Psoas muscle (tissue), 8 donors: Measurements from ENCODE around the gene IQGAP2. TPM values are rescaled to one million over a fixed set of nuclear protein-coding genes. Genes with fewer than 3 reads are reported as not detected.

ENCODE experiments used
- ATAC-seq, 4 donors: fragments of 200-7000 bp; cut with Tn5 transposase; one replicate each; pipeline ENCODE4 v1.9.1; 2020; ENCODE audit warnings: moderate library complexity in 3 of 4, mild to moderate bottlenecking in 2 of 4
- DNase-seq, 2 donors: peaks; one replicate each; pipeline ENCODE4 v3.0.0-alpha.2; 2020
- H3K27ac ChIP-seq: fragments of 200-600 bp; one replicate; pipeline ENCODE4 v1.8.0; 2022
- H3K27me3 ChIP-seq, 3 donors: fragments of 200-600 bp in 1 of 3; one replicate each; pipeline versions ENCODE4 v1.6.1 to v1.8.0; 2013 to 2022; ENCODE audit warnings: low read length in 2 of 3, mild to moderate bottlenecking in 2 of 3, moderate library complexity in 1 of 3; ENCODE audit not compliant: insufficient read depth in 3 of 3
- H3K36me3 ChIP-seq, 2 donors: fragments of 200-600 bp in 1 of 2; one replicate each; pipeline versions ENCODE4 v1.6.1 to v1.8.0; 2013 to 2022; ENCODE audit warnings: low read depth in 1 of 2, mild to moderate bottlenecking in 1 of 2, moderate library complexity in 1 of 2; ENCODE audit not compliant: insufficient read depth in 1 of 2
- H3K4me1 ChIP-seq: fragments of 200-600 bp; one replicate; pipeline ENCODE4 v1.8.0; 2022
- H3K4me3 ChIP-seq: fragments of 200-600 bp; one replicate; pipeline ENCODE4 v1.8.0; 2022; ENCODE audit warnings: mild to moderate bottlenecking
- H3K9me3 ChIP-seq: fragments of 200-600 bp; one replicate; pipeline ENCODE4 v1.8.0; 2022
- CTCF ChIP-seq: fragments of 200-600 bp; IDR thresholded peaks from one replicate; pipeline ENCODE4 v1.8.0; 2022; ENCODE audit warnings: antibody characterized with exemption
- WGBS, 3 donors: extraction: QIAGEN DNeasy Blood & Tissue Kit; methylation state at CpG; one replicate each; pipeline versions ENCODE4 v1.1.6 to v1.1.7; 2013; 5-methylcytosine and 5-hydroxymethylcytosine counted together
- intact Hi-C, 2 donors: fragments of 100-400 bp; cut with DNase I; formaldehyde crosslinking; loops; one replicate each; pipeline versions ENCODE4 v1.11.0 to v1.14.2; 2022
- polyA plus RNA-seq, 3 donors: library from polyadenylated mRNA; stranded (reverse); fragments of 200-250 nt; gene quantifications; one replicate each; pipeline ENCODE4 v1.2.3, GENCODE V29; 2013
- total RNA-seq, 4 donors: library from RNA; stranded (reverse); fragmentation: NEBNext Ultra II Directional in 2 of 4; extraction: Animal tissue kit (Norgen Biotek cat#: 25700) in 2 of 4; gene quantifications; one replicate each; pipeline versions ENCODE4 v1.2.1 to v1.2.4, GENCODE V29; 2021 to 2023
- donor health status: healthy with polysubstance abuse.
- donor health status: DM: no; HTN: no; CAD: no; lungs with moderate emphysema.
- donor health status: Bipolar disorder and iron deficiency.
- donor health status: healthy.
- donor health status: DM: yes; HTN: yes; CAD: no.
- donor health status: DM: no; HTN: no; CAD: no.
- donor health status: DM: no; HTN: no; CAD: no.
- donor health status: DM: yes; HTN: yes; CAD: no.

The IQGAP2 gene
- total and polyA plus RNA-seq, 7 donors = 0.52 to 4.3 (median 1.4) TPM

DNA sequence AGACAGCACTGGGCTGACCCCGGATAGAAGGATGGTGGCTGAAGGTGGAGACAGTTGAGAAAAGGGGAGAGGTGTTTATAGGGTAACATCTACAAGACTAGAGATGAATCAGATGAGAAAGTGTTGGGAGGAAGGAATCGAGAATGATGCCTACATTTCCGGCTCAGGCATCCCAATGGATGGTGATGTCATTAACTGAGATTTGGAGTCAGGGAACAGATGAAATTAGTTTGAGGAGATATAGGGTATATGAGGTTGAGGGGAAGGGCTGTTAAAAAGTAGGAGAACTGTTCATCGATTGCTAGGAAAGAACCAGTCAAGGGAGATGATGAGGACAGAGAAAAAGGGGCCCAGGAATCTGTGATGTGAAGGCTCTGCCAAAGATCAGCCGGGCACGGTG, 24.7 kb upstream of the IQGAP2 start:
- Histone ChIP-seq H3K9me3 (no peaks in the 10 kb centered on the region), H3K4me1 (no peaks in the 10 kb centered on the region), H3K4me3 (no peak overlapping the region), H3K27ac (no peak overlapping the region), H3K27me3 (no peaks in the 10 kb centered on the region), H3K36me3 (no peaks in the 10 kb centered on the region)
- no peak for ATAC-seq
- no peak for DNase-seq
- WGBS, 3 donors = 89 to 92% (median 92%) methylated on average over 6 of the region's 6 CpGs
- intact Hi-C loops = no loop called here
- TF ChIP-seq CTCF = no peak

DNA sequence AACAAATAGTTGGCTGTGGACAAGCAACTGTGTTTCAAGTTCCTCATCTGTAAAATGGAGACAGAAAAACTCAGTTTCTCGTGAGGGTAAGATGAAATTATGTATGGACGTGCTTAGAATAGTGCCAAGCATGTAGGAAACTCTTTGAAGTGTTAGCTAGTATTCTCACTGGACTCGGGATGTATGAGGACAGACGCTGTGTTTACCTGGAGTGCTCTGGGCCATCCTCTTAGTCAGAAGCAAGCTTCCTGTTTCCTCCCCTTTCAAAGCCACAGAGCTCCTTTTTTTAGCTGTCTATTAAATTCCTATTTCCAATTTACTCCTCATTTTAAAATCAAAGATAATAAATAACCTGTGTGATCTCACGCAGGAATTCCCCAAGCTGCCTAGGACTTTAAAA, 23.8 kb upstream of the IQGAP2 start:
- no peaks in the 10 kb centered on the region for H3K9me3 ChIP-seq
- no peak overlapping the region for H3K27ac ChIP-seq
- DNase-seq (no peak), ATAC-seq (no peak)
- WGBS, 3 donors = 49 to 57% (median 53%) methylated on average over 5 of the region's 5 CpGs
- intact Hi-C loops = no loop called here
- no peak for TF ChIP-seq CTCF
- no peaks in the 10 kb centered on the region for H3K4me1 ChIP-seq
- no peak overlapping the region for H3K4me3 ChIP-seq
- no peaks in the 10 kb centered on the region for H3K36me3 ChIP-seq
- no peaks in the 10 kb centered on the region for H3K27me3 ChIP-seq

DNA sequence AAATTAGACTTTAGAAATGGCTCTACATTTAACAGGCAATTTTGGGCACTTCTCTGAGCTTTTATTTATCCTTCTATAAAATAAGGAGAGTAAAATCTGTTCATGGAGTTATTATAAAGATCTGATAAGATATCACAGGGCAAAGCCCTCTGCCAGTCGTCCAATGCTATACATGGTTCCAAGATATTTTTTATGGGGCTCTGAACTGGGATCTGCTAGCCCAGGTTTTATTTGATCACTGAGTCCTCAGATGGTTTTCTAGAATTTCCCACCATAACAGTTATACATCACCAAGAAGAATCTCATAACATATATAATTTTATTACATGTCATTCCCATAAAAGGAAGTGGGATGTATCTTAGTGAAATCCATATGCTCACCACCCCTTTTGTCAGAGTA, 23.2 kb upstream of the IQGAP2 start:
- Histone ChIP-seq H3K4me1 (no peaks in the 10 kb centered on the region), H3K9me3 (no peaks in the 10 kb centered on the region), H3K4me3 (no peak overlapping the region), H3K27ac (no peak overlapping the region), H3K36me3 (no peaks in the 10 kb centered on the region), H3K27me3 (no peaks in the 10 kb centered on the region)
- no peak for TF ChIP-seq CTCF
- no peak for DNase-seq
- intact Hi-C loops = no loop called here
- no peak for ATAC-seq
- WGBS, 3 donors = 46 to 68% (median 59%) methylated on average over 1 of the region's 1 CpG

DNA sequence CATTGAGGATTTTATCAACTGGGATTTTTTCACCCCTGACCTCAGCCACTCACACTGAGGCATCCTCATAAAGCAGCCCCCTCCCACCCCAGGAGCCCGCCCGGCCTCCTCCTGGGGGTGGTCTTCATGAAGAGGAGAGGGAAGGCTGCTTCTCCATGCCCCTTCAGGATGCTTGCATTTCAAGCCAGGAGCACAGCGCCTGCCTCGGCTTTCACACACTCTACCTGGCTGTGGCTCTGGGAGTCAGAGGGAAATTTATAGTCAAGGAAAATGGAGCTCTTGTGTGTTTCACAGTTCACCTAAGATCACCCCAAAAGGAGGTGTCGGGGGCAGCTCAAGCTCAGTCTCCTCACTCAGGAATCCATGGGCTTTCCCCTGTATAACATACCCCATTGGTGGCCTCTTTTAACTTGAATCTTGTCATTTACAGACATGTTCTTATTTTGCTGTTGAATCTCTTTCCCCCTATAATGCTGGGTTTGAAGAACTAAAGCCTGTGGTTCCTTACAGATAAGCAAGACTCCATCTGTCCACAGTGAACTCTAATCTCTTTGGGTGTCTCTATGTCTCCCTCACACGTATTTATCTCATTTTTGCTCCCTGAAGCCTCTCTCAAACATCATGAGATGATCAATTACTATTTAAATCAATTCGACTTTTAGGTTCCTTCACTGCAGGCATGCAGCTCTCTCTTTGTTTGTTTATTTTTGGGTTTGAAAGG, 22.6 kb upstream of the IQGAP2 start:
- no peak for ATAC-seq
- WGBS, 3 donors = 53 to 68% (median 67%) methylated on average over 7 of the region's 7 CpGs
- TF ChIP-seq CTCF = no peak
- Histone ChIP-seq H3K9me3 (no peaks in the 10 kb centered on the region), H3K36me3 (no peaks in the 10 kb centered on the region), H3K27ac (no peak overlapping the region), H3K27me3 (no peaks in the 10 kb centered on the region), H3K4me3 (no peak overlapping the region), H3K4me1 (no peaks in the 10 kb centered on the region)
- intact Hi-C loops = no loop called here
- no peak for DNase-seq
